ENCODE results near the gene RXRA.

The RXRA gene

GRCh38 chr9:134429481-134429880 lies 103.2 kb downstream of the RXRA start:
- Histone ChIP-seq H3K9ac (ENCODE audit: low read length) (no peak overlapping the region), H3K9me3 (ENCODE audit: control insufficient read depth, low read length) (no peaks in the 10 kb centered on the region), H4K91ac (ENCODE audit: low read length) (no peak overlapping the region), H2BK12ac (ENCODE audit: low read length in 2 of 2) (no peak overlapping the region), H3K27ac (ENCODE audit: low read length, poor library complexity, severe bottlenecking) (no peak overlapping the region), H3K4me1 (ENCODE audit: control insufficient read depth, insufficient read depth, low read depth, low read length) (peaks cover 42% of the 10 kb centered on the region), H3K14ac (ENCODE audit: low read length in 2 of 2) (no peak overlapping the region), H2BK15ac (ENCODE audit: low read depth, poor library complexity, severe bottlenecking) (no peak overlapping the region), H4K8ac (ENCODE audit: low read length) (no peak overlapping the region), H2BK120ac (ENCODE audit: low read depth, low read length) (no peak overlapping the region), H3K79me1 (replicated peaks; ENCODE audit: low read length, poor library complexity, severe bottlenecking) (peaks cover 16% of the 10 kb centered on the region), H3K36me3 (ENCODE audit: control insufficient read depth in 1 of 2, insufficient read depth in 2 of 2, low read depth in 1 of 2, low read length in 2 of 2) (peaks cover 37 to 76% of the 10 kb centered on the region in 2 experiments), H3K4me2 (ENCODE audit: low read length, poor library complexity, severe bottlenecking) (no peak overlapping the region), H3K27me3 (ENCODE audit: control insufficient read depth in 1 of 2, insufficient read depth in 1 of 2, low read length in 2 of 2) (no peaks in the 10 kb centered on the region), H2BK5ac (ENCODE audit: low read depth, low read length, poor library complexity, severe bottlenecking) (no peak overlapping the region), H3K4ac (ENCODE audit: low read depth in 1 of 2, low read length in 2 of 2) (no peak overlapping the region), H3K4me3 (ENCODE audit: insufficient read depth in 1 of 2, low read depth in 1 of 2, low read length in 2 of 2) (no peak overlapping the region), H2AFZ (ENCODE audit: low read depth, low read length) (no peak overlapping the region), H3K23ac (ENCODE audit: low read length in 2 of 2) (peak overlapping the region in 1 of 2 experiments; percentile 42), H3K18ac (ENCODE audit: low read depth in 1 of 2, low read length in 2 of 2) (no peak overlapping the region), H2AK5ac (ENCODE audit: low read length, severe bottlenecking) (no peak overlapping the region)
- WGBS = 98% methylated on average over 21 of the region's 21 CpGs
- no peak for DNase-seq

GRCh38 chr9:134431095-134431494 lies 104.8 kb downstream of the RXRA start:
- Histone ChIP-seq H4K91ac (ENCODE audit: low read length) (no peak overlapping the region), H3K4ac (ENCODE audit: low read depth in 1 of 2, low read length in 2 of 2) (no peak overlapping the region), H3K4me2 (ENCODE audit: low read length, poor library complexity, severe bottlenecking) (no peak overlapping the region), H3K4me1 (ENCODE audit: control insufficient read depth, insufficient read depth, low read depth, low read length) (peaks cover 42% of the 10 kb centered on the region), H3K9ac (ENCODE audit: low read length) (no peak overlapping the region), H3K9me3 (ENCODE audit: control insufficient read depth, low read length) (no peaks in the 10 kb centered on the region), H3K27me3 (ENCODE audit: control insufficient read depth in 1 of 2, insufficient read depth in 1 of 2, low read length in 2 of 2) (no peaks in the 10 kb centered on the region), H4K8ac (ENCODE audit: low read length) (no peak overlapping the region), H3K23ac (ENCODE audit: low read length in 2 of 2) (no peak overlapping the region), H3K36me3 (ENCODE audit: control insufficient read depth in 1 of 2, insufficient read depth in 2 of 2, low read depth in 1 of 2, low read length in 2 of 2) (peaks cover 38 to 62% of the 10 kb centered on the region in 2 experiments), H3K79me1 (replicated peaks; ENCODE audit: low read length, poor library complexity, severe bottlenecking) (peaks cover 13% of the 10 kb centered on the region), H2AFZ (ENCODE audit: low read depth, low read length) (no peak overlapping the region), H2BK120ac (ENCODE audit: low read depth, low read length) (no peak overlapping the region), H3K18ac (ENCODE audit: low read depth in 1 of 2, low read length in 2 of 2) (no peak overlapping the region), H3K14ac (ENCODE audit: low read length in 2 of 2) (no peak overlapping the region), H2AK5ac (ENCODE audit: low read length, severe bottlenecking) (no peak overlapping the region), H2BK5ac (ENCODE audit: low read depth, low read length, poor library complexity, severe bottlenecking) (no peak overlapping the region), H2BK15ac (ENCODE audit: low read depth, poor library complexity, severe bottlenecking) (no peak overlapping the region), H3K4me3 (ENCODE audit: insufficient read depth in 1 of 2, low read depth in 1 of 2, low read length in 2 of 2) (no peak overlapping the region), H3K27ac (ENCODE audit: low read length, poor library complexity, severe bottlenecking) (no peak overlapping the region), H2BK12ac (ENCODE audit: low read length in 2 of 2) (no peak overlapping the region)
- DNase-seq = no peak
- 98% methylated on average over 6 of the region's 6 CpGs for WGBS

GRCh38 chr9:134431626-134432025 lies 105.4 kb downstream of the RXRA start:
- Histone ChIP-seq H3K36me3 (ENCODE audit: control insufficient read depth in 1 of 2, insufficient read depth in 2 of 2, low read depth in 1 of 2, low read length in 2 of 2) (peaks cover 41 to 62% of the 10 kb centered on the region in 2 experiments), H3K9me3 (ENCODE audit: control insufficient read depth, low read length) (no peaks in the 10 kb centered on the region), H3K4ac (ENCODE audit: low read depth in 1 of 2, low read length in 2 of 2) (no peak overlapping the region), H3K9ac (ENCODE audit: low read length) (no peak overlapping the region), H4K91ac (ENCODE audit: low read length) (no peak overlapping the region), H3K4me1 (ENCODE audit: control insufficient read depth, insufficient read depth, low read depth, low read length) (peaks cover 48% of the 10 kb centered on the region), H2BK5ac (ENCODE audit: low read depth, low read length, poor library complexity, severe bottlenecking) (no peak overlapping the region), H3K23ac (ENCODE audit: low read length in 2 of 2) (no peak overlapping the region), H3K27ac (ENCODE audit: low read length, poor library complexity, severe bottlenecking) (no peak overlapping the region), H2AK5ac (ENCODE audit: low read length, severe bottlenecking) (no peak overlapping the region), H3K18ac (ENCODE audit: low read depth in 1 of 2, low read length in 2 of 2) (no peak overlapping the region), H2BK15ac (ENCODE audit: low read depth, poor library complexity, severe bottlenecking) (peak overlapping the region; percentile 13), H2BK12ac (ENCODE audit: low read length in 2 of 2) (no peak overlapping the region), H3K27me3 (ENCODE audit: control insufficient read depth in 1 of 2, insufficient read depth in 1 of 2, low read length in 2 of 2) (no peaks in the 10 kb centered on the region), H3K4me3 (ENCODE audit: insufficient read depth in 1 of 2, low read depth in 1 of 2, low read length in 2 of 2) (no peak overlapping the region), H2AFZ (ENCODE audit: low read depth, low read length) (no peak overlapping the region), H4K8ac (ENCODE audit: low read length) (no peak overlapping the region), H3K79me1 (replicated peaks; ENCODE audit: low read length, poor library complexity, severe bottlenecking) (peaks cover 13% of the 10 kb centered on the region), H3K4me2 (ENCODE audit: low read length, poor library complexity, severe bottlenecking) (no peak overlapping the region), H2BK120ac (ENCODE audit: low read depth, low read length) (no peak overlapping the region), H3K14ac (ENCODE audit: low read length in 2 of 2) (no peak overlapping the region)
- no peak for DNase-seq
- 96% methylated on average over 16 of the region's 16 CpGs for WGBS

- Histone ChIP-seq H3K36me3 (ENCODE audit: control insufficient read depth in 1 of 2, insufficient read depth in 2 of 2, low read depth in 1 of 2, low read length in 2 of 2) (peaks cover 47 to 66% of the 10 kb centered on the region in 2 experiments), H2BK120ac (ENCODE audit: low read depth, low read length) (no peak overlapping the region), H4K91ac (ENCODE audit: low read length) (no peak overlapping the region), H2AK5ac (ENCODE audit: low read length, severe bottlenecking) (peak overlapping the region; percentile 50), H3K9ac (ENCODE audit: low read length) (peak overlapping the region; percentile 26), H3K18ac (ENCODE audit: low read depth in 1 of 2, low read length in 2 of 2) (no peak overlapping the region), H3K4me2 (ENCODE audit: low read length, poor library complexity, severe bottlenecking) (no peak overlapping the region), H3K4ac (ENCODE audit: low read depth in 1 of 2, low read length in 2 of 2) (no peak overlapping the region), H2BK5ac (ENCODE audit: low read depth, low read length, poor library complexity, severe bottlenecking) (no peak overlapping the region), H3K4me3 (ENCODE audit: insufficient read depth in 1 of 2, low read depth in 1 of 2, low read length in 2 of 2) (no peak overlapping the region), H4K8ac (ENCODE audit: low read length) (no peak overlapping the region), H2AFZ (ENCODE audit: low read depth, low read length) (no peak overlapping the region), H3K27ac (ENCODE audit: low read length, poor library complexity, severe bottlenecking) (no peak overlapping the region), H3K9me3 (ENCODE audit: control insufficient read depth, low read length) (no peaks in the 10 kb centered on the region), H3K23ac (ENCODE audit: low read length in 2 of 2) (no peak overlapping the region), H3K79me1 (replicated peaks; ENCODE audit: low read length, poor library complexity, severe bottlenecking) (peaks cover 13% of the 10 kb centered on the region), H2BK15ac (ENCODE audit: low read depth, poor library complexity, severe bottlenecking) (no peak overlapping the region), H3K14ac (ENCODE audit: low read length in 2 of 2) (no peak overlapping the region), H3K27me3 (ENCODE audit: control insufficient read depth in 1 of 2, insufficient read depth in 1 of 2, low read length in 2 of 2) (no peaks in the 10 kb centered on the region), H2BK12ac (ENCODE audit: low read length in 2 of 2) (no peak overlapping the region), H3K4me1 (ENCODE audit: control insufficient read depth, insufficient read depth, low read depth, low read length) (peaks cover 52% of the 10 kb centered on the region)
- WGBS = 96% methylated on average over 14 of the region's 14 CpGs
- no peak for DNase-seq
Observed at GRCh38 chr9:134432471-134432870, 106.2 kb downstream of the RXRA start.

All from mesenchymal stem cell (in vitro differentiated cells and primary cell).